ENCODE measurements around the gene RACK1. TPM values are rescaled to one million over a fixed set of nuclear protein-coding genes. Genes with fewer than 3 reads are reported as not detected.

The RACK1 gene
- total and polyA plus RNA-seq, 2 donors (not counting 3 experiments of a cell fraction or from before 2014, with no cell fraction given), result 1,910 to 5,629 TPM

GRCh38 chr5:181242031-181242451 is 1.7 kb downstream of the RACK1 start:
- ChIA-PET POLR2A (no interaction called here), CTCF (interaction anchor here (1.0 to 1.6 kb wide), 2 partner anchors 15 to 19 kb away, joined by 3 to 4 read pairs; partner anchors contain the start of gene TRIM41)
- no peak overlapping the region for H2AFZ ChIP-seq (ENCODE audit: low read depth, low read length)
- no peaks in the 10 kb centered on the region for H3K9me1 ChIP-seq (replicated peaks; ENCODE audit: control insufficient read depth, extremely low read depth, insufficient read depth, low read length)
- no peaks in the 10 kb centered on the region for H3K9me3 ChIP-seq (replicated peaks; ENCODE audit: control insufficient read depth, insufficient read depth, low read length)
- no peak for TF ChIP-seq MYC (IDR thresholded peaks at IDR 0.05; ENCODE audit: low read depth, low read length)
- no peak for TF ChIP-seq POLR2AphosphoS5 (IDR thresholded peaks at IDR 0.05; ENCODE audit: insufficient read depth, low read depth, low read length)
- no peak for TF ChIP-seq FOS (IDR thresholded peaks at IDR 0.05; ENCODE audit: borderline replicate concordance, insufficient read depth, low read length)
- TF ChIP-seq MAX (IDR thresholded peaks at IDR 0.05; ENCODE audit: insufficient read depth, insufficient read length), result no peak
- TF ChIP-seq JUN (IDR thresholded peaks at IDR 0.05; ENCODE audit: borderline replicate concordance, insufficient read depth, insufficient read length, low read depth), result no peak
- no peak for TF ChIP-seq POLR2A (IDR thresholded peaks at IDR 0.05; ENCODE audit: low read depth, low read length)
- TF ChIP-seq GATA2 (IDR thresholded peaks at IDR 0.05; ENCODE audit: insufficient read depth, insufficient read length, low read depth, low read length), result no peak
- no peak for TF ChIP-seq EZH2 (IDR thresholded peaks at IDR 0.05; ENCODE audit: borderline replicate concordance, low read depth, low read length, severe bottlenecking)
- no peak for TF ChIP-seq CTCF (IDR thresholded peaks at IDR 0.05; ENCODE audit: extremely low read depth in 1 of 2, insufficient read depth in 1 of 2, low read depth in 1 of 2, low read length in 2 of 2)
- H3K4me2 ChIP-seq (ENCODE audit: insufficient read depth, low read length), result peak overlapping the region; percentile 87
- peak overlapping the region; percentile 91 for H3K27ac ChIP-seq (ENCODE audit: insufficient read depth, low read depth, low read length)
- TSS peak; percentile 70 for BruUV-seq (replicated peaks)
- H3K27me3 ChIP-seq (ENCODE audit: control insufficient read depth in 2 of 2, insufficient read depth in 2 of 2, low read length in 2 of 2), result no peaks in the 10 kb centered on the region
- dilution Hi-C loops (cut with MboI; ENCODE audit: extremely low pct_ligation_motif_present, low sequenced_read_pairs) (no loop called here), intact Hi-C loops (cut with micrococcal nuclease) (loop anchor here (5.0 kb wide), 1 partner anchor 1545 kb away; the partner anchor contains the start of gene CANX)
- H3K9ac ChIP-seq (replicated peaks; ENCODE audit: extremely low read depth, insufficient read depth, low read length), result peak overlapping the region; percentile 91
- peaks cover 31 to 37% of the 10 kb centered on the region in 2 experiments for H3K36me3 ChIP-seq (ENCODE audit: control insufficient read depth in 2 of 2, extremely low read depth in 1 of 2, insufficient read depth in 2 of 2, low read length in 2 of 2)
- H3K4me3 ChIP-seq (replicated peaks in 1 of 3; ENCODE audit: insufficient read depth in 1 of 3, low read depth in 1 of 3, low read length in 3 of 3), result peak overlapping the region; percentile 66 to 96 (median 89)
- peaks cover 6% of the 10 kb centered on the region for H4K20me1 ChIP-seq (replicated peaks; ENCODE audit: control insufficient read depth, extremely low read depth, insufficient read depth, low read length)
- peaks cover 66% of the 10 kb centered on the region for H3K79me2 ChIP-seq (ENCODE audit: control insufficient read depth, insufficient read depth, low read length)
- H3K4me1 ChIP-seq (ENCODE audit: control insufficient read depth, extremely low read depth, insufficient read depth, low read length), result peaks cover 32% of the 10 kb centered on the region
- FAIRE-seq, result no peak
- DNase-seq (ENCODE audit: low read depth, low spot score), result no peak

Measured in endothelial cell of umbilical vein (primary cell).